ENCODE measurements around the gene DLL3. TPM values are rescaled to one million over a fixed set of nuclear protein-coding genes. Genes with fewer than 3 reads are reported as not detected.

The DLL3 gene
- polyA plus RNA-seq, 4 donors, result 0.15 to 0.40 TPM; not detected in 2

DNA sequence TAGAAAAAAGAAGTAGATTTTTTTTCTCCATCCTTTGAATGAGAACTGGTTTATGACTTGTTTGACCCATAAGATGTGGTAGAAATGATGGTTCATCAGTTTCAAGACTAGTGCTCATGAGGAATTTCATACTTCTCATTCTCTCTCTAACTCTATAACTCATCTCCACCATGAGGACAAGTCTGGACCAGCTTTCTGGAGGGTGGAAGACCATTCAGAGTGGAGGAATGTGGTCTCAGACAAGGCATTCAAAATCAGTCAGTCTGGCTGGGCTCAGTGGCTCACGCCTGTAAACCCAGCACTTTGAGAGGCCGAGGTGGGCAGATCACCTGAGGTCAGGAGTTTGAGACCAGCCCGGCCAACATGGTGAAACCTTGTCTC is 44.7 kb downstream of the DLL3 start:
- WGBS, 3 donors, result 83 to 94% (median 91%) methylated on average over 3 of the region's 3 CpGs
- no peak for FAIRE-seq
- H3K36me3 ChIP-seq (ENCODE audit: control insufficient read depth in 3 of 3, insufficient read depth in 2 of 3, low read depth in 1 of 3, low read length in 3 of 3), result no peaks in the 10 kb centered on the region

GRCh38 chr19:39544226-39544903 is 45.6 kb downstream of the DLL3 start:
- Histone ChIP-seq H3K27ac (ENCODE audit: low read depth in 1 of 3, low read length in 2 of 3) (no peak overlapping the region), H3K27me3 (ENCODE audit: control insufficient read depth in 3 of 3, insufficient read depth in 3 of 3, low read length in 3 of 3) (peaks cover 0 to 4% (median 0%) of the 10 kb centered on the region in 3 donors), H3K36me3 (ENCODE audit: control insufficient read depth in 3 of 3, insufficient read depth in 2 of 3, low read depth in 1 of 3, low read length in 3 of 3) (no peaks in the 10 kb centered on the region), H3K9me3 (ENCODE audit: control insufficient read depth in 2 of 2, insufficient read depth in 1 of 2, low read depth in 1 of 2, low read length in 1 of 2) (no peaks in the 10 kb centered on the region), H3K4me1 (ENCODE audit: control insufficient read depth in 3 of 3, insufficient read depth in 2 of 3, low read depth in 1 of 3, low read length in 2 of 3) (no peaks in the 10 kb centered on the region), H3K4me3 (ENCODE audit: low read depth in 1 of 3, low read length in 3 of 3) (no peak overlapping the region)
- WGBS, 3 donors, result 82 to 84% (median 84%) methylated on average over 7 of the region's 7 CpGs
- DNase-seq (no peak), FAIRE-seq (no peak)

More for the DNA sequence above, 44.7 kb downstream of the DLL3 start:
- no peak overlapping the region for H3K4me3 ChIP-seq (ENCODE audit: low read depth in 1 of 3, low read length in 3 of 3)
- no peak overlapping the region for H3K27ac ChIP-seq (ENCODE audit: low read depth in 1 of 3, low read length in 2 of 3)
- H3K9me3 ChIP-seq (ENCODE audit: control insufficient read depth in 2 of 2, insufficient read depth in 1 of 2, low read depth in 1 of 2, low read length in 1 of 2), result no peaks in the 10 kb centered on the region
- DNase-seq, result no peak
- peaks cover 0 to 4% (median 0%) of the 10 kb centered on the region in 3 donors for H3K27me3 ChIP-seq (ENCODE audit: control insufficient read depth in 3 of 3, insufficient read depth in 3 of 3, low read length in 3 of 3)
- peaks cover 0 to 5% (median 0%) of the 10 kb centered on the region in 3 donors for H3K4me1 ChIP-seq (ENCODE audit: control insufficient read depth in 3 of 3, insufficient read depth in 2 of 3, low read depth in 1 of 3, low read length in 2 of 3)

DNA sequence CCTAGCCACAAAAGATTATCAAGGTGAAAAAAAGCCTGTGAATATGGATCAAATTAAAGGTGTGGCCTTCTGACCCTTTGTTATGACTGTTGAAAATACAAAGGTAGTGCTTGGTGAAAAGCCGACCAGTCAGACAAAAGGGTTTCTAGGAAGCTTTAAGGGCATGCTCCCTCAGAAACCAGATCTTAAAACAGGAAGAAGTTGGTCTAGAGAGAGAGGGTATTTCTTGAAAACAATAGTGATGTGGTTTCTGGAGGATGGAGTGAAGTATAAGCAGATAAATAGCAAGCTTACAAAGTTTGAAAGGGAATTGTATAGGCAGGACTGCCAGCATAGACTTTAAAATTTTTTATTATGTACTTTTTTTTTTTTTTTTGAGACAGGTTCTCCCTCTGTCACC is 46.2 kb downstream of the DLL3 start:
- Histone ChIP-seq H3K36me3 (ENCODE audit: control insufficient read depth in 3 of 3, insufficient read depth in 2 of 3, low read depth in 1 of 3, low read length in 3 of 3) (no peaks in the 10 kb centered on the region), H3K4me3 (ENCODE audit: low read depth in 1 of 3, low read length in 3 of 3) (no peak overlapping the region), H3K4me1 (ENCODE audit: control insufficient read depth in 3 of 3, insufficient read depth in 2 of 3, low read depth in 1 of 3, low read length in 2 of 3) (no peaks in the 10 kb centered on the region), H3K27ac (ENCODE audit: low read depth in 1 of 3, low read length in 2 of 3) (no peak overlapping the region), H3K27me3 (ENCODE audit: control insufficient read depth in 3 of 3, insufficient read depth in 3 of 3, low read length in 3 of 3) (peaks cover 0 to 4% (median 0%) of the 10 kb centered on the region in 3 donors), H3K9me3 (ENCODE audit: control insufficient read depth in 2 of 2, insufficient read depth in 1 of 2, low read depth in 1 of 2, low read length in 1 of 2) (no peaks in the 10 kb centered on the region)
- no peak for DNase-seq
- WGBS, 3 donors, result 25 to 43% (median 26%) methylated on average over 1 of the region's 1 CpG
- no peak for FAIRE-seq

DNA sequence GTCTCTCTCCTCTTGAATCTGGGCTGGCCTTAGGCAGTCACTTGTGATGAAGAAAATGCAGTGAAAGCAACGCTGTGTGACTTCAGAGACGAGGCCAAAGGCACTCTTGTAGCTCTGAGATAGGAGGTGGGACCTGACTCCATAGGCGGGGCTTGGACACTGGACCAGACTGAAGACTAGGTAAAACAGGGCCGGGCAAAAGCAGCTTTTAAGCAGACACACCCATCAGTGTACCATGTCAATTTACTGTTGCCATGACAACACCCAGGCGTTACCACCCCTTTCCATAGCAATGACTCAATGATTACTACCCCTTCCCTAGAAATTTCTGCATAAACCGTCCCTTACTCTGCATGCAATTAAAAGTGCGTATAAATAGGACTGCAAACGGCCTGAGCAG is 47.9 kb downstream of the DLL3 start:
- DNase-seq (no peak), FAIRE-seq (no peak)
- Histone ChIP-seq H3K4me3 (ENCODE audit: low read depth in 1 of 3, low read length in 3 of 3) (no peak overlapping the region), H3K4me1 (ENCODE audit: control insufficient read depth in 3 of 3, insufficient read depth in 2 of 3, low read depth in 1 of 3, low read length in 2 of 3) (no peaks in the 10 kb centered on the region), H3K27me3 (ENCODE audit: control insufficient read depth in 3 of 3, insufficient read depth in 3 of 3, low read length in 3 of 3) (peaks cover 0 to 4% (median 0%) of the 10 kb centered on the region in 3 donors), H3K9me3 (ENCODE audit: control insufficient read depth in 2 of 2, insufficient read depth in 1 of 2, low read depth in 1 of 2, low read length in 1 of 2) (no peaks in the 10 kb centered on the region), H3K36me3 (ENCODE audit: control insufficient read depth in 3 of 3, insufficient read depth in 2 of 3, low read depth in 1 of 3, low read length in 3 of 3) (no peaks in the 10 kb centered on the region), H3K27ac (ENCODE audit: low read depth in 1 of 3, low read length in 2 of 3) (no peak overlapping the region)
- WGBS, 3 donors, result 34 to 55% (median 45%) methylated on average over 8 of the region's 8 CpGs

- FAIRE-seq (no peak), DNase-seq (no peak)
- H3K4me1 ChIP-seq (ENCODE audit: control insufficient read depth in 3 of 3, insufficient read depth in 2 of 3, low read depth in 1 of 3, low read length in 2 of 3), result no peaks in the 10 kb centered on the region
- WGBS, 3 donors, result 51 to 80% (median 62%) methylated on average over 5 of the region's 5 CpGs
- no peaks in the 10 kb centered on the region for H3K36me3 ChIP-seq (ENCODE audit: control insufficient read depth in 3 of 3, insufficient read depth in 2 of 3, low read depth in 1 of 3, low read length in 3 of 3)
- no peak overlapping the region for H3K27ac ChIP-seq (ENCODE audit: low read depth in 1 of 3, low read length in 2 of 3)
- peaks cover 0 to 4% (median 0%) of the 10 kb centered on the region in 3 donors for H3K27me3 ChIP-seq (ENCODE audit: control insufficient read depth in 3 of 3, insufficient read depth in 3 of 3, low read length in 3 of 3)
- no peaks in the 10 kb centered on the region for H3K9me3 ChIP-seq (ENCODE audit: control insufficient read depth in 2 of 2, insufficient read depth in 1 of 2, low read depth in 1 of 2, low read length in 1 of 2)
- no peak overlapping the region for H3K4me3 ChIP-seq (ENCODE audit: low read depth in 1 of 3, low read length in 3 of 3)
These were observed 51.5 kb downstream of the DLL3 start for GRCh38 chr19:39550197-39550596.

GRCh38 chr19:39553082-39553652 is 54.4 kb downstream of the DLL3 start:
- Histone ChIP-seq H3K27ac (ENCODE audit: low read depth in 1 of 3, low read length in 2 of 3) (no peak overlapping the region), H3K4me3 (ENCODE audit: low read depth in 1 of 3, low read length in 3 of 3) (no peak overlapping the region), H3K9me3 (ENCODE audit: control insufficient read depth in 2 of 2, insufficient read depth in 1 of 2, low read depth in 1 of 2, low read length in 1 of 2) (no peaks in the 10 kb centered on the region), H3K27me3 (ENCODE audit: control insufficient read depth in 3 of 3, insufficient read depth in 3 of 3, low read length in 3 of 3) (no peaks in the 10 kb centered on the region), H3K4me1 (ENCODE audit: control insufficient read depth in 3 of 3, insufficient read depth in 2 of 3, low read depth in 1 of 3, low read length in 2 of 3) (no peaks in the 10 kb centered on the region), H3K36me3 (ENCODE audit: control insufficient read depth in 3 of 3, insufficient read depth in 2 of 3, low read depth in 1 of 3, low read length in 3 of 3) (no peaks in the 10 kb centered on the region)
- DNase-seq (no peak), FAIRE-seq (no peak)
- WGBS, 3 donors, result 51 to 64% (median 52%) methylated on average over 7 of the region's 7 CpGs

DNA sequence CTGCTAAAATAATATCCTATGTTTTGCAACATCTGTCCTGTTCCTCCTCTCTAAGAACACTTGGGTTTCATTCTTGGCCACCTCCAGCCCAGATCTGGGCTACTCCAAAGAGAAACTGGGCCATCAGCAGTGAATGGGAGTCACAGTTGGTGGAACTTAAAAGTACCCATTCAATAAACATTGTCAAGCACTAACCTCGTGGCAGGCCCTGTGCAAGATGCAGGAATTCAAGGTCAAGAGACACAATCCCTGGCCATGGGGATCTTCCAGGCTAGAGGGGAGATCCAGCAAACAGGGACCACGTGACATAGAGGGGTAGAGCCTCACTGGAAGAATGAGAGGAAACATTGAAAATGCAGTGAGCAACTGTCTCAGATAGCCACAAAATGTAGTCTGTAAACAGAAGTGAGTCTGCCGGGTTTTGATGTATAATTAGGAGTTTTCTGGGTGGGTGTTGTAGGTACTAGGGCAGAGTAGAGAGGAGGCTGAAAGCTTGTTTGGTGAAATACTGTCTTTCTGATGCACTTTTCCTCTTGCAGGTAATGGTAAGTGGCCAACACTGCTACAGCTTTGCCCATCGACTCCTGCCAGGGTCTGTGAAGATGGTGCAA is 56.1 kb downstream of the DLL3 start:
- no peak for FAIRE-seq
- H3K4me3 ChIP-seq (ENCODE audit: low read depth in 1 of 3, low read length in 3 of 3), result no peak overlapping the region

DNA sequence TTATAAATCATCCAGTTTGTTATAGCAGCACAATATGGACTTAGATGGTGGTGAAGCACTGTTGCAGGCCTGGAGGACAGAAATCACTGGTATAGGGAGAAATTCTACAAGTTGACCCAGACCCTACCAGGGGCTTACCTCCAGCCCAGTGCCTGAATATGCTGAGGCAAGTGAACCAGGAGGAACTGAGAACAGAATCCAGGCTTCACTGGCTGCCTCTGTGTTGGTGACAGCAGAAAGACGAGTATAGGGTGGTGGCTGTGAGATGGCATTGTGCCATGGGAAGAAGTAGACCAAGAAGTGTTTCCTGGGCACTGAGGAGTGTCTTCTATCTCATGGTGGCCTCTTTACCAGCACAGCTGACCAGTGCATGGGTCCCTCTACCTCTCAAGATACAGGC is 57.1 kb downstream of the DLL3 start:
- DNase-seq (no peak), FAIRE-seq (no peak)
- H3K27ac ChIP-seq (ENCODE audit: low read depth in 1 of 3, low read length in 2 of 3), result no peak overlapping the region
- no peaks in the 10 kb centered on the region for H3K9me3 ChIP-seq (ENCODE audit: control insufficient read depth in 2 of 2, insufficient read depth in 1 of 2, low read depth in 1 of 2, low read length in 1 of 2)
- no peaks in the 10 kb centered on the region for H3K36me3 ChIP-seq (ENCODE audit: control insufficient read depth in 3 of 3, insufficient read depth in 2 of 3, low read depth in 1 of 3, low read length in 3 of 3)
- no peaks in the 10 kb centered on the region for H3K4me1 ChIP-seq (ENCODE audit: control insufficient read depth in 3 of 3, insufficient read depth in 2 of 3, low read depth in 1 of 3, low read length in 2 of 3)
- H3K27me3 ChIP-seq (ENCODE audit: control insufficient read depth in 3 of 3, insufficient read depth in 3 of 3, low read length in 3 of 3), result no peaks in the 10 kb centered on the region
- WGBS, 3 donors, result 41 to 69% (median 50%) methylated on average over 1 of the region's 1 CpG
- no peak overlapping the region for H3K4me3 ChIP-seq (ENCODE audit: low read depth in 1 of 3, low read length in 3 of 3)

More for the DNA sequence above, 56.1 kb downstream of the DLL3 start:
- no peak overlapping the region for H3K27ac ChIP-seq (ENCODE audit: low read depth in 1 of 3, low read length in 2 of 3)
- H3K9me3 ChIP-seq (ENCODE audit: control insufficient read depth in 2 of 2, insufficient read depth in 1 of 2, low read depth in 1 of 2, low read length in 1 of 2), result no peaks in the 10 kb centered on the region
- no peaks in the 10 kb centered on the region for H3K4me1 ChIP-seq (ENCODE audit: control insufficient read depth in 3 of 3, insufficient read depth in 2 of 3, low read depth in 1 of 3, low read length in 2 of 3)
- no peaks in the 10 kb centered on the region for H3K27me3 ChIP-seq (ENCODE audit: control insufficient read depth in 3 of 3, insufficient read depth in 3 of 3, low read length in 3 of 3)
- H3K36me3 ChIP-seq (ENCODE audit: control insufficient read depth in 3 of 3, insufficient read depth in 2 of 3, low read depth in 1 of 3, low read length in 3 of 3), result no peaks in the 10 kb centered on the region
- 63 to 68% (median 66%) methylated on average over 4 of the region's 4 CpGs for WGBS, 3 donors
- DNase-seq, result no peak
